GM12878 (cell line): ENCODE measurements around the gene SERPINI1. TPM values are rescaled to one million over a fixed set of nuclear protein-coding genes. Genes with fewer than 3 reads are reported as not detected.

Experiments
- ASH2L ChIP-seq: fragments of 300-600, 200-600 bp; sonication (generic); IDR thresholded peaks from 2 replicates; pipeline ENCODE4 v1.6.1; 2017; ENCODE audit warnings: low read depth, mild to moderate bottlenecking, borderline replicate concordance
- ELK1 ChIP-seq: IDR thresholded peaks from 2 replicates; pipeline ENCODE4 v1.6.1; 2012; ENCODE audit warnings: low read depth, low read length, improper control_type of control experiment
- EZH2 ChIP-seq: IDR thresholded peaks from 2 replicates; pipeline ENCODE4 v1.6.1; 2012; ENCODE audit warnings: low read depth, mild to moderate bottlenecking, control low read depth, inconsistent platforms, low read length, borderline replicate concordance; ENCODE audit not compliant: control insufficient read depth
- FOS ChIP-seq: IDR thresholded peaks from 3 replicates; pipeline ENCODE4 v1.6.1; 2011; ENCODE audit warnings: borderline replicate concordance; ENCODE audit not compliant: insufficient read length; ENCODE audit errors: extremely low read depth
- HSF1 ChIP-seq: fragments of 150-350 bp; IDR thresholded peaks from 2 replicates; pipeline ENCODE4 v1.6.1; 2014; ENCODE audit warnings: mild to moderate bottlenecking, low read depth, low read length
- IKZF2 ChIP-seq, 2 experiments: fragments of 450-650 bp; IDR thresholded peaks; 2 replicates each; pipeline ENCODE4 v1.6.1; 2017; ENCODE audit warnings: mild to moderate bottlenecking in 2 of 2, moderate library complexity in 2 of 2
- IRF5 ChIP-seq: fragments of 450-650 bp; IDR thresholded peaks from 2 replicates; pipeline ENCODE4 v1.6.1; 2017; ENCODE audit warnings: borderline replicate concordance
- JUNB ChIP-seq: IDR thresholded peaks from 2 replicates; pipeline ENCODE4 v1.6.1; 2016; ENCODE audit warnings: antibody characterized with exemption, mild to moderate bottlenecking
- MEF2B ChIP-seq: fragments of 450-650 bp; IDR thresholded peaks from 2 replicates; pipeline ENCODE4 v1.6.1; 2018; ENCODE audit warnings: mild to moderate bottlenecking, moderate library complexity; ENCODE audit not compliant: partially characterized antibody, poor library complexity, severe bottlenecking
- NR2C2 ChIP-seq: IDR thresholded peaks from 2 replicates; pipeline ENCODE4 v1.6.1; 2011; ENCODE audit warnings: borderline replicate concordance, low read depth; ENCODE audit not compliant: control insufficient read depth, insufficient read length
- PBX3 ChIP-seq: IDR thresholded peaks from 2 replicates; pipeline ENCODE4 v1.6.1; 2011; ENCODE audit warnings: mild to moderate bottlenecking, low read depth, low read length, moderate library complexity; ENCODE audit not compliant: insufficient replicate concordance
- POLR2AphosphoS5 ChIP-seq: IDR thresholded peaks from 2 replicates; pipeline ENCODE4 v1.6.1; 2011; ENCODE audit warnings: mild to moderate bottlenecking, low read length, inconsistent platforms
- TCF12 ChIP-seq: IDR thresholded peaks from 2 replicates; pipeline ENCODE4 v1.6.1; 2011; ENCODE audit warnings: low read depth, mild to moderate bottlenecking, low read length
- WRNIP1 ChIP-seq: IDR thresholded peaks from 2 replicates; pipeline ENCODE4 v1.6.1; 2011; ENCODE audit warnings: low read depth, low read length, improper control_type of control experiment, borderline replicate concordance
- ZBTB4 ChIP-seq: fragments of 450-650 bp; formaldehyde crosslinking; IDR thresholded peaks from 2 replicates; pipeline ENCODE4 v1.4.0; 2022; ENCODE audit warnings: mild to moderate bottlenecking, moderate library complexity
- ZNF24 ChIP-seq: fragments of 450-650 bp; IDR thresholded peaks from 2 replicates; pipeline ENCODE4 v1.6.1; 2017; ENCODE audit warnings: antibody characterized with exemption, mild to moderate bottlenecking
- polyA plus RNA-seq, 11 experiments: library from polyadenylated mRNA; depleted of rRNA in 4 of 11; unstranded in 6 of 11; stranded (reverse) in 5 of 11; fragments of >200 nt; fragmentation: Nextera tagmentation in 4 of 11; fragmentation: Illumina TruSeq in 1 of 11; extraction: Ambion mirVana in 4 of 11; extraction: Trizol in 1 of 11; gene quantifications; 1 replicate in 1 of 11; 2 replicates in 10 of 11; pipeline versions ENCODE4 v1.2.1 to v1.2.3, GENCODE V29; 2011 to 2016; ENCODE audit warnings: inconsistent platforms in 2 of 11, missing spikeins in 2 of 11, low read depth in 1 of 11
- total RNA-seq, 4 experiments: library from RNA; depleted of rRNA in 3 of 4; stranded (reverse); fragments of >200 nt in 3 of 4; fragmentation: Illumina TruSeq in 1 of 4; extraction: Trizol in 1 of 4; gene quantifications; 2 replicates each; pipeline versions ENCODE4 v1.2.1 to v1.2.3, GENCODE V29; 2013 to 2021

Gene SERPINI1
- total and polyA plus RNA-seq, 10 of the 15 experiments (the other 5 are each of a cell fraction or from before 2014, with no cell fraction given), result 1.5 to 7.6 (median 3.6) TPM

GRCh38 chr3:167735233-167736138 is at the start of gene SERPINI1 (continued):
- TF ChIP-seq ZBTB4 (CRISPR knock-in tag) (no peak), MEF2B (peak; percentile 44), PBX3 (no peak), WRNIP1 (0 out of 2 replicates have a peak, but pooled peaks have one; percentile 83), IRF5 (no peak), JUNB (no peak), ASH2L (no peak), POLR2AphosphoS5 (no peak; the same call in 1 of the 2 replicates), ELK1 (no peak), TCF12 (peak; percentile 87), EZH2 (no peak), FOS (no peak), IKZF2 (IDR thresholded peaks at IDR 0.05) (peak in 1 of 2 experiments; percentile 51; a peak in 3 of 4 replicates), ZNF24 (no peak), NR2C2 (no peak), HSF1 (no peak)
